Midbrain (tissue), 1 donor: Measurements from ENCODE around the gene KRTAP22-1.

Experiments
- DNase-seq: peaks from one replicate; lab custom pipeline; 2025; lab: John Stamatoyannopoulos, UW

KRTAP22-1 gene

DNA sequence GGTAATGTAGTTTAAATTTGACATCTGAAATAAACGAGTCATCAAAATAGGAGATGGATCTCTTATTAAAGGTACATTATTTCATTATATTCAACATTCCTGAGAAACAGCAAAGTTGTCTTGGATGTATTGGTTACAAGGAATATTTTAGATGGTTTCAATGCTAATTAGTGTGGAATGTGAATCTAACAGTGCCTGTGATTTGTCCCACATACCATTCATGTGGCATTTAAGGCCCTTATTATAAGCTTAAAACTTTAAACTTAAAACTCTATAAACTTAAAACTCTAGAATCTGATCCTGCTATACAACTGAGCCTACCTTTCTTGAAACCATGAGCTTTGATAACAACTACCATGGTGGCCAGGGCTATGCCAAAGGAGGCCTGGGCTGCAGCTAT is at the start of gene KRTAP22-1:
KRTAP22-1 (plus strand) TSS at position 301 of the 400 bp plus-strand sequence.
- DNase-seq: no peak

DNA sequence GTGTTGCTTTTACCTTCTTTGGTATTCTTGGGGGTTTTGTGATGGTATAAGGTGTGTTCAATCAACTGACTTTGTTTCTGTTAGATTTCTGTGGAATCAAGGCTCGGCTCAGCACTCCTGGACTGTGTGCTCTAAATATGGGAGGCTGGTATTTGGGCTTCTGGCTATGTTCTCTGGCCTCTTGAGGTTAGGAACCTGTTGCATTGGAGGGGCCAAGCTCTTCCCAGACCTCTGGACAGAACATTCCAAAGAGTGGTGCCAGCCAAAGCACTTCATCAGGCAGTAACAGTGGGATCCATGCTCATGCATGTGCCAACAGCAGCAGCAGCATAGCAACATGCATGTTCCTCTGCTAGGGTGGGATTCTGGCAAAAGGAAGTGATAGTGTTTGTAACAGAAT is 48.1 kb upstream of the KRTAP22-1 start:
- no peak for DNase-seq

- no peak for DNase-seq
Observed at GRCh38 chr21:30555095-30555494, 45.8 kb upstream of the KRTAP22-1 start.

DNA sequence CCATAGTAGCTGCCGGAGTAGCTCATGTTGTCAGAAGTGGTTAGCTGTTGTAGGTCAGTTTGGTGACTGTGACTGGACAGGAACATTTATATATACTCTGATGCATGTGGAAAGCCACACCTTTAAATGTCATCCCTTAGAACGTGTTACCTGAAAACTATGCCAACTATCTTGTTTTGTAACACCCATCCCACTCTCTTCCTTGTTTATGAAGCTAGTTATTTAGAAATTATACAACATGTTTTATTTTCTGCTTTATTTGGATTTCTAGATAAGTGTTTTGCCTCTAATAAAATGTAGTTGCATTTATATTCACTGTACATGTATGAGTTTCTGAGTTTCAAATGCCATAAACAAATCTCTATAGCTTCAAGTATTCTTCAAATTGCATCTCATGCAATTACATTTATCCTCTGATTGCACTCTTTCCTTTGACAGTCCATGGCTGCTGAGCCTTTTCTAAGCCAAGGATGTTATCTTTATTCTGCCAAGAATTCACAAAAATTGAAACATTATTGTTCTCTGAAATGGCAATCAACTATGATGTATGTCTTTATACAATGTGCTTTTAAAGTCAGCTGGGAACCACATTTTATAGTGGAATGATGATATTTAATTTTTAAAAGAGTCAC is 39.5 kb upstream of the KRTAP22-1 start, which contains the start of gene KRTAP19-7:
KRTAP19-7 (minus strand) TSS at position 51 of the 632 bp plus-strand sequence; CDS start at position 26, 25 bp downstream.
- DNase-seq: no peak

DNA sequence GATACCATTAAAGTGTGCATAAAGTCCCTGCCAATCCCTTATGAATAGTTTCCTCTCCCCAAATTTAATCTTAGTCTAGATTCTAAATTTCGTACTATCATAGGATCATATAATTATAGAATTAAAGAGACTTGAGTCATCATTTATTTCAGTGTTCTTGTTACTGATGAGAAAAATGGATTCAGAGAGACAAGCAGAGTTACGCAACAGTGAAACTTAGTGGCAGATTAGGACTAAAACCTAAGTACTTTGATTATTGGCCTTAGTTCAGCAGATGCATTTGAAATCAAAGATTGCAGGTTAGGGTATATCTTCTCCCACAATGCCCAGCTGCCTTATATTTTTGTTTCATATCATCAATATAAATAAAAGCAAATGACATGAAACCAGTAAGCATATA is 38.9 kb upstream of the KRTAP22-1 start:
- DNase-seq: no peak

DNA sequence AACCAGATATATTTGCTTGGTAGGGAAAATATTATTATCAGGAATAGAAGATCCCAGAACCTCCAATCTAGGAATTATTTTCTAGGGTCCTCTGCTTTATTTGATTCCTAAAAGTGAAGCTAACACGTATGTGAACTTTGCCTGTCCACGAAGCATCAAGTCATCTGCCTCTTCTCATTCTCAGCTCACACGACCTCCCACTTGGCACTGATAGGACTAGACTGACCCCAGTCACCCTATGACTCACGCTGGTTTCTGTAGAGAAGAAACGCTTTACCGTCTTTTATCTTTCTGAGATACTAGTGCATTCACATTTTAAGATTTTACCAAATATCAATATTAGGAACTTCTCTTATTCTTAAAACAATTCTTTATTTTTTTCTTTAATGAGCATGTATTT is 37.8 kb upstream of the KRTAP22-1 start:
- no peak for DNase-seq

- no peak for DNase-seq
Observed at GRCh38 chr21:30563630-30564029, 37.3 kb upstream of the KRTAP22-1 start.

DNA sequence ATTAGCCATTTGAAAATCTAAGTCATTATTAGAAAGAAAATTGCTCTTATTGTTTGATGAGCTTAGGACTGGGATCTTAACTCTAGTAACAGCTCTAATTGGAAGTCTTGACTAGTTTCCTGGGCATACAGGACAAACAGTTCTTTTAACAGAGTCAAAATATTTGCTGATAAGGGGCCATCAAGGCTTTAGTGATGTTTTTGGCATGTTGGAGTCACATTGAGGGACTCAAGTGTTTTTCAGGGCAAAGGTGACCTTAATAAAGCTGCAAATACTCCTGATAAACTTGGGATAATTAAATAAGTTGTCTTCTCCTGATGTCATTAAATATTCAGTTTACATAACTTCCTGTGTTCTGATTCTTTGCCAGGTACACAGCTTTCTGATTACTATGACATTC is 33.3 kb upstream of the KRTAP22-1 start:
- DNase-seq: no peak

GRCh38 chr21:30577766-30578165 is 23.1 kb upstream of the KRTAP22-1 start:
- DNase-seq: no peak

GRCh38 chr21:30579346-30579745 is 21.5 kb upstream of the KRTAP22-1 start:
- no peak for DNase-seq

DNA sequence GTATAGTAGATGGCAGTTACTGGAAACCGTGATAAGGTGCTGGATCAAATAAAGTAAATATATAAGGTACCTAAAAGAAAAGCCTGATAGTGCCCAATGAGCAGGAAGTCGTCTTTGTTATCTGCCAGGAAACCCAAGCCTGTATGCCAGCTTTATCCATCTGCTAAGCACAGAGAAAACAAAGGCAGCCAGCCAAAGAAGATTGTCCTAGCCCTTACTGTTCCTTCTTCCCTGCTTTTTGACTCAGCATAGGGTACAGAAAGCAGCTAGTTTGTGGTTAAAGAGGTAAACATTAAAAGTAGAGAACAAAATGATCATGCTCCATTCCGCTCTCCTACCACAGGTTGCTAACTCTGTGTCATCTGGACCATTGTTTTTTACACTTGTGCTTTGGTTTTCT is 20.8 kb upstream of the KRTAP22-1 start:
- no peak for DNase-seq

DNA sequence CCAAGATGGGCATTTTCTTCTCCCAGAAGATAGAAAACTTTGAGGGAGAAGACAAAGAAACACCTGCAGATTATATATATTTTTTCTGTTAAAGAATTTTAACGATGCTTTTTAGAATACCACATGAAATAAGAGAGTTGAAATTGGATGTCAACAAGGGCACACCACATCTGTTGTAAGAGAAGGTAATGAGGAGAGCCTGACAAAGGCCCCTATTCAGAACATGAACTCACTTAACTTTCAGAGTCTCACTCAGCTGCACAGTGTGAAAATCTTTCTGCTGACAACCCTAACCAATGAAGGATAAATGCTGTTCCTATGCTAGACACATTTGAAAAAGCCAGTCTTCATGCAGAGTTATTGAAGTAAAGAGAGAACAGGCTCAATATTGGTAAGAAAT is 18.0 kb upstream of the KRTAP22-1 start:
- DNase-seq: no peak

DNA sequence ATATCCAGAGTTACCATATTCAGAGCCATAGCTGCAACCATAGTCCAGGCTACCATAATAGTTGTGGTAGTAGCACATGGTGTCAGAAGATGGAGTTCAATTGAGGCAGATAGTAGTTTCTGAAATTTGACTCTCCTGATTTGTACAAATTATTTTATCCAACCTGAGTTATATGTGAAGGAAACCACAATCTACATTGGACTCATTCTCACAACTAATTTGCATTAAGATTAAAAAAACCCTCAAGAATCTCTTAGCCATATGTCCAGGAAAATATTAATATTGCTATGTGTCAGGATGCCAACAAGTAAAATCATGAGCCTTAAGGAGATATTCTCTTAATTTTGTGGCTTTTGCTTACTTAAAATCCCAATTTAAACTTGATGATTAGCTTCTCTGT is 10.6 kb upstream of the KRTAP22-1 start, which contains the start of gene KRTAP22-2:
KRTAP22-2 (minus strand) TSS at position 101 of the 400 bp plus-strand sequence.
- DNase-seq: no peak

GRCh38 chr21:30592140-30592539 is 8.7 kb upstream of the KRTAP22-1 start, which contains the start of gene KRTAP6-3:
Gene KRTAP6-3 (plus strand): TSS chr21:30592440. CDS start chr21:30592446, 6 bp downstream.
- DNase-seq: no peak

DNA sequence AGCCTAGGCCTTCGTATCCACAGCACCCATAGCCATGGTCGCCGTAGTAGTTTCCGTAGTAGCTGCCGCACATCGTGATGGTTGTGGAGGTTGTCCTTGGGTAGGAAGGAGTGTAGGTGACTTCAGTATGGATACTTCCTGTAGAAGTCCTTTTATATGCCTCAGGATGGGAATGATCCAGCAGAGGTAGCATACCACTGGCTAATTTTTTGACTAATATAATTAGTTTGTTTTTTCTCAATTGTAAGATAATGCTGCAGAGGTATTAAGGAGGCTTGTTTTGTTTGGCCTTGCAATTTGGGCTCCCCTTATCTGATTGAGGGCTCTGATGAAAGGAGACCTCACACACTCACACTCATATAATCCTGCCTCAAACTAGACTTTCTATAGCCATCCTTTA is 2.1 kb upstream of the KRTAP22-1 start, which contains the start of gene KRTAP6-2:
KRTAP6-2 (minus strand) TSS at position 101 of the 400 bp plus-strand sequence; CDS start at position 73, 28 bp downstream.
- no peak for DNase-seq

DNA sequence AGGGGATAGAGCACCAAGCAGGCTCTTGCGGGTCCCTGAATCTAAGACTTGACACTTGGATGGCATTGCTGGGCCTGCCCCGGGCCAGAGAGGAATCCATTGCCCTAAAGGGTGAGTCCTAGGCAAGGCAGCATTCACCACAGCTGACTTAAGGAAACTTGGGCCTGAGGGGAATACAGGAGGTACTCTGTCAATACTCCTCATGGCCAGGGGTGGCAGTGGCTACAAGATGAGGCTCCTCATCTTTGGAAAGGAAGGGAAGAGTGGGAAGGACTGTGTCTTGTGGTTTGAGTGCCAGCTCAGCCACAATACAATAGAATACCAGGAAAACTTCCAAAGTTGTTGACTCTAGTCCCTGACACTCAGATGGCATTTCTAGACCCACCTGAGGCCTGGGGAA is 5.1 kb downstream of the KRTAP22-1 start:
- DNase-seq: no peak

GRCh38 chr21:30612132-30612531 is 11.2 kb downstream of the KRTAP22-1 start:
- no peak for DNase-seq

GRCh38 chr21:30613836-30614235 is 12.9 kb downstream of the KRTAP22-1 start, which contains the start of gene KRTAP6-1:
Gene KRTAP6-1 (minus strand): TSS chr21:30613930. CDS start chr21:30613904, 26 bp downstream.
- no peak for DNase-seq

- no peak for DNase-seq
Observed at GRCh38 chr21:30615199-30615598, 14.3 kb downstream of the KRTAP22-1 start.

DNA sequence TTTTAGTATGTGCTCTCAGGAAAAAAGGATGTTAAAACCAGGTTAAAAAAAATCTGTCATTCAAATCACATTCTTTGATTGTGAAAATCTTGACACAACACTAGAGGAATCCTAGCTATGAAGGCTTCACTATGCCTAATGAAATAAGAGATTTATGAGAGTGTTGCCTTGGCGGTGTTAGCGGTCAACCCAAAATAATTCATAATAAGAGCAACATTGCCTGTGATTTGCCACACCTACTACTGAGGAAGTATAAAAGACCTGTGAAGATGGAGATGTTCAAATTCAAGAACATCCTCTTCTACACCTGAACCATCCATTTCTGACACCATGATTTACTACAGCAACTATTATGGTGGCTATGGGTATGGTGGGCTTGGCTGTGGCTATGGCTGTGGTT is 15.2 kb downstream of the KRTAP22-1 start, which contains the start of gene KRTAP20-1:
KRTAP20-1 (plus strand) TSS at position 301 of the 400 bp plus-strand sequence; CDS start at position 331, 30 bp downstream.
- DNase-seq: no peak

- no peak for DNase-seq
Observed at GRCh38 chr21:30620080-30620479, 19.2 kb downstream of the KRTAP22-1 start.

- DNase-seq: no peak
Observed at GRCh38 chr21:30620522-30620921, 19.6 kb downstream of the KRTAP22-1 start, which contains the start of gene KRTAP20-4. Gene KRTAP20-4 (plus strand): TSS chr21:30620627.

GRCh38 chr21:30623362-30623761 is 22.5 kb downstream of the KRTAP22-1 start:
- DNase-seq: no peak
